ENCODE results near the gene INSC.

GRCh38 chr11:15157181-15157580, 42.5 kb downstream of the INSC start:
- TF ChIP-seq POLR2A (IDR thresholded peaks at IDR 0.05) = no peak
- TF ChIP-seq, protein P1, sequence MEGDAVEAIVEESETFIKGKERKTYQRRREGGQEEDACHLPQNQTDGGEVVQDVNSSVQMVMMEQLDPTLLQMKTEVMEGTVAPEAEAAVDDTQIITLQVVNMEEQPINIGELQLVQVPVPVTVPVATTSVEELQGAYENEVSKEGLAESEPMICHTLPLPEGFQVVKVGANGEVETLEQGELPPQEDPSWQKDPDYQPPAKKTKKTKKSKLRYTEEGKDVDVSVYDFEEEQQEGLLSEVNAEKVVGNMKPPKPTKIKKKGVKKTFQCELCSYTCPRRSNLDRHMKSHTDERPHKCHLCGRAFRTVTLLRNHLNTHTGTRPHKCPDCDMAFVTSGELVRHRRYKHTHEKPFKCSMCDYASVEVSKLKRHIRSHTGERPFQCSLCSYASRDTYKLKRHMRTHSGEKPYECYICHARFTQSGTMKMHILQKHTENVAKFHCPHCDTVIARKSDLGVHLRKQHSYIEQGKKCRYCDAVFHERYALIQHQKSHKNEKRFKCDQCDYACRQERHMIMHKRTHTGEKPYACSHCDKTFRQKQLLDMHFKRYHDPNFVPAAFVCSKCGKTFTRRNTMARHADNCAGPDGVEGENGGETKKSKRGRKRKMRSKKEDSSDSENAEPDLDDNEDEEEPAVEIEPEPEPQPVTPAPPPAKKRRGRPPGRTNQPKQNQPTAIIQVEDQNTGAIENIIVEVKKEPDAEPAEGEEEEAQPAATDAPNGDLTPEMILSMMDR (IDR thresholded peaks at IDR 0.05) = no peak
- no peak for TF ChIP-seq POLR2AphosphoS5 (IDR thresholded peaks at IDR 0.05)
- no peak for TF ChIP-seq EP300 (IDR thresholded peaks at IDR 0.05)

Data from gastroesophageal sphincter (tissue), 3 donors.